GM18951 (cell line): ENCODE measurements around the gene BPHL.
"Not testable (repeated sequence)": the region's sequence is repeated elsewhere in the genome, so short reads cannot be mapped to it uniquely, and the experiment has no call there.

Source experiments
- POLR2A ChIP-seq: IDR thresholded peaks from 4 replicates; pipeline ENCODE4 v1.6.1; 2011; ENCODE audit warnings: mild to moderate bottlenecking; ENCODE audit not compliant: insufficient read length, insufficient read depth; ENCODE audit errors: extremely low read depth
- in situ Hi-C: fragments of 300-500 bp; cut with MboI; formaldehyde crosslinking; loops from one replicate; pipeline ENCODE4 v1.12.0; 2022; ENCODE audit warnings: low sequenced_read_pairs, mixed read lengths, inconsistent platforms; ENCODE audit not compliant: unreplicated experiment

BPHL gene

GRCh38 chr6:3152689-3153088 is 34.2 kb downstream of the BPHL start:
- in situ Hi-C loops: no loop called here
- no peak for TF ChIP-seq POLR2A

- in situ Hi-C loops: not testable (repeated sequence)
Measured at GRCh38 chr6:3155416-3155815, 36.9 kb downstream of the BPHL start.

GRCh38 chr6:3156184-3157130 is 37.9 kb downstream of the BPHL start:
- in situ Hi-C loops: not testable (repeated sequence)

- TF ChIP-seq POLR2A: peak; percentile 64
- in situ Hi-C loops: no loop called here
Measured at GRCh38 chr6:3157131-3157933, 38.8 kb downstream of the BPHL start, which contains the start of gene TUBB2A. TSS of gene TUBB2A (minus strand) at chr6:3157544. CDS start at chr6:3157463, 81 bp downstream.

GRCh38 chr6:3159805-3160781 is 41.6 kb downstream of the BPHL start:
- in situ Hi-C loops: no loop called here
- TF ChIP-seq POLR2A: no peak

DNA sequence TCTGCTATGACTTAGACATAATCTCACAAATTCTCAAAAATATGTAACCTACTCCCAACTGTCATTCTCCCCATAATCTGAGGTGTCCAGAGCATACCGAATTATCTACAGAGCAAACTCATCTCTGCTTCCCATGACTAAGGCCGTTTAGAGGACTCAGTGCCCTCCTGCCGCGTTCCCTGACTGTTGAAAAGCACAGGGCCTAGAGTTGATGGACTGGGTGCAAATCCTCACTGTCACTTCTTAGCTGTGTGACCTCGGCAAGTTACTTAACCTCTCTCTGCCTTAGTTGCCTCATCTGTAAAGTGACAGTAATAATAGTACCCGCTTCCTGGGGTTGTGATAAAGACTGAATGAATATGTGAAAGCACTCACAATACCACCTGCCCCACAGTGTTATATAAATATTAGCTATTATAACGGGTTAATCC is 43.6 kb downstream of the BPHL start:
- in situ Hi-C loops: no loop called here
- TF ChIP-seq POLR2A: no peak

- in situ Hi-C loops: no loop called here
- no peak for TF ChIP-seq POLR2A
Measured at GRCh38 chr6:3162565-3163247, 44.2 kb downstream of the BPHL start.

- TF ChIP-seq POLR2A: no peak
- in situ Hi-C loops: no loop called here
Measured at GRCh38 chr6:3163248-3163594, 44.7 kb downstream of the BPHL start.

- in situ Hi-C loops: no loop called here
- TF ChIP-seq POLR2A: no peak
Measured at GRCh38 chr6:3164388-3164787, 45.9 kb downstream of the BPHL start.

DNA sequence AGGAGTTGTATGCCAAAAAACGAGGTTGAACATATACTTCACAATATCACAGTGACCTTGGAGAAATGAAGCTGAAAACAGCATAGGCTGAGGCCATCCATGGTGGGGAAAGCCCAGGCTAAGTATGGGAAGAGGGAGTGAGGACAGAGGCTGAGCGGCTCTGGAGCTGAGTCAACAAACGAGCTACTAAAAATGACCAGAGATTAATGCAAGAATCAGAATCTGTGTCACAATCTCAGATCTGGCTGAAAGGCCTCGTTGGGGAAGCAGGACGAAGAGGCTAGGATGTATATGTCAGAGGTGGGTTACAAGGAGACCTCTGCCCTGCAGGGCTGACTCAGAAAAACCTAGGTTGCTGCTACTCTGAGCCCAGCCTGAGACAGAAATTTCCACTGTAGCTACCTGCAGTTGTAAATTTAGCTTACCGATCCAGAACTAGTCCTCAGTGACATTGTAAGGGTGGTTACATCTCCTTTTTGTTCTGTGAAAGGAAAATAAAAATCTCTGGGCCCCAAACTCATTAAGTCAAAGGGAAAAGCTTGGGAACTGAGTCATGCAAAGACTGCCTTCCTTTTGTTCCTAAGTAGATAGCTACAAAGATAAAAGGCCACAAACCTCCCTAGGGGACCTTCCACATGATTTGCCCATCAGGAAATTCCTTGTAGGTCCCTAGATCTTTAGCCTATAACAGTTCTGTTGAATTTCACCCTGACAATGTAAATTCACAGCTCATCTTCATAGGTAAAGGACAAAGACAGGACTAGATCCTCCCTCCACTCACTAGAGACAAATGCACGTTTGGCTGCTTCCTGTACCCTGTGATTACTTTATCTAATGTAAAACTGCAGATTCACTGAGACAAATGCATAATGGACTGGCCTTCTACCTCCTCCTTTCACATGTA is 47.4 kb downstream of the BPHL start:
- TF ChIP-seq POLR2A: no peak
- in situ Hi-C loops: no loop called here

DNA sequence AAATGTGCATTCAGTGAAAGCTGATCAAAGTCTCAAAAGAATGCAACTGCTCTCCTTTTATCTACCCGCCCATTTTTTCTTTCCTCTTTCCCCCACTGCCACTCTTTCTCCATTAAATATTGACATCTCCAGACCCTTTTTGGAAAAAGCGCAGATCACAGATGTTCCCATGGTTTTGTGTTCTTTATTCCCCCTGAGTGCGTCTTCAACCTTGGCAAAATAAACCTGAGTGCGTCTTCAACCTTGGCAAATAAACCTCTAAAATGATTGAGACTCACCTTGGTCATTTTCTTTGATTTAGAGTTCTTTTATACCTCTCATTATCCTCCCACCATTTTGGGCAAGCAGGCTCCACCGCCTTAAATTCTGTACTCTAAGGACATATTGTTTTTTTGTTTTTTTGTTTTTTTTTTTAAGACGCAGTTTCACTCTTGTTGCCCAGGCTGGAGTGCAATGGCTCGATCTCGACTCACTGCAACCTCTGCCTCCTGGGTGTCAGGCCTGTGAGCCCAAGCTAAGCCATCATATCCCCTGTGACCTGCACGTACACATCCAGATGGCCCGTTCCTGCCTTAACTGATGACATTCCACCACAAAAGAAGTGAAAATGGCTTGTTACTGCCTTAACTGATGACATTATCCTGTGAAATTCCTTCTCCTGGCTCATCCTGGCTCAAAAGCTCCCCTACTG is 48.2 kb downstream of the BPHL start:
- in situ Hi-C loops: not testable (repeated sequence)

GRCh38 chr6:3168046-3168445 is 49.5 kb downstream of the BPHL start:
- in situ Hi-C loops: not testable (repeated sequence)

GRCh38 chr6:3170676-3171075 is 52.2 kb downstream of the BPHL start:
- in situ Hi-C loops: not testable (repeated sequence)

- in situ Hi-C loops: not testable (repeated sequence)
Measured at GRCh38 chr6:3171313-3172175, 53.0 kb downstream of the BPHL start.

DNA sequence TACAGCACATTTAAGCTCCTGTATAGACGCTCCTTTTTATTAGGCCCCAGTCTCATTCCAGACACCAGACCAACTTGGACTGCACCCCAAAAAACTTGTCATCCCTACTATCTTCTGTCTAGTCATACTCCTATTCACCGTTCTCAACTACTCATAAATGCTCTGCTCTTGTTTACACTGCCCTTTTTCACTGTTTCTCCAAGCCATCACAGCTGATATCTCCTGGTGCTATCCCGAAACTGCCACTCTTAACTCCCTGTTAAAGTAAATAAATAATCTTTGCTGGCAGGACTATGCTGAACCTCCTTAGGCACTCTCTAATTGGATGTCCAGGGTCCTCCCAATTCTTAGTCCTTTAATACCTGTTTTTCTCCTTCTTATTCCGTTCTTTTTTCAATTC is 54.3 kb downstream of the BPHL start:
- in situ Hi-C loops: not testable (repeated sequence)
